Stimulated activated CD4-positive, alpha-beta T cell treated with anti-CD3 and anti-CD28 coated beads, Interleukin-1b, Interleukin-23, amount 100 ng/mL, for 24 hours (primary cell): ENCODE measurements around the gene FGF10.

Experiments
- DNase-seq, 4 experiments: peaks; one replicate each; pipeline ENCODE4 v3.0.0-alpha.2; 2020; ENCODE audit warnings: low read depth in 4 of 4, low spot score in 1 of 4

The FGF10 gene

GRCh38 chr5:44257653-44258365 lies 131.4 kb downstream of the FGF10 start:
- no peak for DNase-seq

GRCh38 chr5:44257221-44257620 lies 132.0 kb downstream of the FGF10 start:
- no peak for DNase-seq
